Measurements from ENCODE around the gene MYEF2.

DNA sequence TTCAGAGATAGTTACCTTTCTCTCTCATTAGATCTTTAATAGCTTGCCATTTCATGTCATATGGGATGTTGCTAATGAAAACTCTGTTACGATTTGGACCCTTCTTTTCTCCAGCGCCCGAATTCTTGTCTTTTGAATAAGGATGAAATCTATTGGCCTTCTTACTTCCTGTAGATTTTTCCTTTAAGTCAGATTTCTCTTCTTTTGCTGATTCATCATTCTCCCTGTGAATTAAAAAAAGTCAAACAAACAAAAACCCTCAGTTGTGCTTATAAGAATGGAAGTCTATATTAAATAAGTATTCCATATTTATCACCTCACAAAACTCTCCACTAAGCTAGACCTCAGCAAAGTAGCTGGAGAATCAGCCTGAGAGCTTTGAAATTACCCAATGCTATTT, 9.5 kb downstream of the MYEF2 start:
- TF ChIP-seq ELF4 (IDR thresholded peaks at IDR 0.05) (no peak), SP1 (IDR thresholded peaks at IDR 0.05) (no peak), TARDBP (IDR thresholded peaks at IDR 0.05) (no peak), ARNT (IDR thresholded peaks at IDR 0.05) (no peak), HDGF (IDR thresholded peaks at IDR 0.05; ENCODE audit: borderline replicate concordance) (no peak), LEF1 (IDR thresholded peaks at IDR 0.05; ENCODE audit: borderline replicate concordance) (no peak), FOXK2 (IDR thresholded peaks at IDR 0.05) (no peak), FOXA1 (IDR thresholded peaks at IDR 0.05) (no peak), FOXM1 (IDR thresholded peaks at IDR 0.05; ENCODE audit: borderline replicate concordance) (no peak), CTBP1 (IDR thresholded peaks at IDR 0.05; ENCODE audit: borderline replicate concordance) (no peak), BHLHE40 (IDR thresholded peaks at IDR 0.05; ENCODE audit: borderline replicate concordance) (no peak), NFRKB (IDR thresholded peaks at IDR 0.05) (no peak), SUZ12 (IDR thresholded peaks at IDR 0.05) (no peak)
- TF ChIP-seq, protein P1, sequence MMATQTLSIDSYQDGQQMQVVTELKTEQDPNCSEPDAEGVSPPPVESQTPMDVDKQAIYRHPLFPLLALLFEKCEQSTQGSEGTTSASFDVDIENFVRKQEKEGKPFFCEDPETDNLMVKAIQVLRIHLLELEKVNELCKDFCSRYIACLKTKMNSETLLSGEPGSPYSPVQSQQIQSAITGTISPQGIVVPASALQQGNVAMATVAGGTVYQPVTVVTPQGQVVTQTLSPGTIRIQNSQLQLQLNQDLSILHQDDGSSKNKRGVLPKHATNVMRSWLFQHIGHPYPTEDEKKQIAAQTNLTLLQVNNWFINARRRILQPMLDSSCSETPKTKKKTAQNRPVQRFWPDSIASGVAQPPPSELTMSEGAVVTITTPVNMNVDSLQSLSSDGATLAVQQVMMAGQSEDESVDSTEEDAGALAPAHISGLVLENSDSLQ (IDR thresholded peaks at IDR 0.05): no peak
